Activated CD8-positive, alpha-beta memory T cell treated with anti-CD3 and anti-CD28 coated beads, Interleukin-2, amount 10 ng/mL, durations not matched to agents 7 days and 5 days (primary cell): ENCODE results near the gene PGBD5. TPM values are rescaled to one million over a fixed set of nuclear protein-coding genes. Genes with fewer than 3 reads are reported as not detected.

Source experiments
- ATAC-seq: fragments of 150-1000 bp; cut with Tn5 transposase; one replicate; pipeline ENCODE4 v1.10.0; 2021; ENCODE audit warnings: moderate library complexity
- CTCF ChIA-PET: fragments of 350-600 bp; sonication (Branson Sonifier 250); formaldehyde crosslinking; loops from one replicate; lab custom pipeline; 2021; ENCODE audit warnings: antibody characterized with exemption; lab: Charles Lee
- DNase-seq: peaks from one replicate; pipeline ENCODE4 v3.0.0-alpha.2; 2020
- H3K27ac Mint-ChIP-seq: one replicate; pipeline ENCODE4 v1.8.0; 2021; ENCODE audit warnings: mild to moderate bottlenecking, mixed read lengths
- H3K27me3 Mint-ChIP-seq: one replicate; pipeline ENCODE4 v1.8.0; 2021; ENCODE audit warnings: mixed read lengths
- H3K36me3 Mint-ChIP-seq: one replicate; pipeline ENCODE4 v1.8.0; 2021; ENCODE audit warnings: mild to moderate bottlenecking, mixed read lengths
- H3K4me1 Mint-ChIP-seq: one replicate; pipeline ENCODE4 v1.8.0; 2021; ENCODE audit warnings: mixed read lengths
- H3K4me3 Mint-ChIP-seq: one replicate; pipeline ENCODE4 v1.8.0; 2021; ENCODE audit warnings: mild to moderate bottlenecking, moderate library complexity, mixed read lengths
- H3K9me3 Mint-ChIP-seq: one replicate; pipeline ENCODE4 v1.8.0; 2022; ENCODE audit warnings: low read depth, mixed read lengths
- total RNA-seq, 2 experiments: library from RNA; stranded (reverse); gene quantifications; one replicate each; pipeline ENCODE4 v1.2.3, GENCODE V29; 2021

The PGBD5 gene
- total RNA-seq, 2 experiments from 2014 or later, result not detected

DNA sequence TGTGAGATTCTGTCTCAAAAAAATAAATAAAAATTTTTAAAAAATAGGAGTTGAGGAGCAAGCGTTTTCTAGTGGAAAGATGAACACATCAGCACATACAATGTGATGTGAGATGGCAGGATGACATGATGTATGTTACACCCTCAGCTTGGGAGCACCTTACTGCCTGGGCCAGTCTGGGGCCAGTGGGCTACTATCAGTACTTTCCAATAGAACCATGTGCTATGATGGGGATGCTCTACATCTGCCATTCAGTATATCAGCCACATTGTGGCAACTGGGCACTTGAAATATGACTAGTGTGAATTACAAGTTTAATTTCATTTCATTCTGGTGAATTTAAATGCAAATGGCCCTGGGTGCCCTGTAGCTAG, 156.0 kb downstream of the PGBD5 start:
- Mint-ChIP-seq H3K4me1 (peaks cover 33% of the 10 kb centered on the region), H3K9me3 (no peaks in the 10 kb centered on the region), H3K36me3 (peaks cover 5% of the 10 kb centered on the region), H3K27me3 (no peaks in the 10 kb centered on the region), H3K27ac (peak overlapping the region; percentile 64), H3K4me3 (no peak overlapping the region)
- CTCF ChIA-PET, result no interaction called here
- ATAC-seq, result peak; percentile 14
- no peak for DNase-seq

DNA sequence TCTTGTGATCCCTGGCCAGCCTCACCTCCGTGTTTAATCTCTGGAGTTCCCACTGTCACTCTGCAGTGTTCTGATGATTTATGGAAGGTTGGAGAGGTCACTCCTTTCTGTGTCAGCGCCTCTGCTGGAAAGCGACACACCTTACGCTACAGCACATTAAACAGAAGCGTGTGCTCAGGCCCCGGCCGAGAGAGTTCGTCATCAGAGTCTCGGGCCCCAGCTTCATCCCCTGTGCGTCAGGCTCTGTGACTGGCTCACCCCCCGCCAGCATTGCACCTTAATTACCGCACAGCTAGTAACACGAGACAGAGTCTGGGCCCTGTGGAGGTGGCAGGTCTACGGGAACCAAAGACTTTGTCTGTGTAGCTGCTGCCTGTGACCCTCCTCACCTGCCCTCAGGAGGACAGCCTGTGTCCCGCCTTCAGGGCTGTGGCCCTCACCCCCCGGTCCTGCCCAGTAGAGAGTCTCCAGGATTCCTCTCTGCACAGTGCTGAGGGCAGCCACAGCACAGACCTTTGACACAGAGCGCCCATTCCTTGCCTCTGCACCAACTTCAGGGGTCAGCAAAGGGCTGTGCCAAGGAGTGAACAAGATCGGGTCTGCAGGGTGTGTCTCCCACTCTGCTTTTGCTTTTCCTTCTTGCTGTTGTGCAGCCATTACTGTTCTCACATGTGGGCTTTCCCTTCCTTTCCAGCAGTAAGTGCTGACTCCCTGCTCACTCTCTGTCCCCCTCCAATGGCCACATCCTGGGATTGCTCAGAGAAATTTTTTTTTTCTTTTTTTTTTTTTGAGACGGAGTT, 157.6 kb downstream of the PGBD5 start:
- H3K4me3 Mint-ChIP-seq, result no peak overlapping the region
- H3K27ac Mint-ChIP-seq, result no peak overlapping the region
- H3K36me3 Mint-ChIP-seq, result peaks cover 3% of the 10 kb centered on the region
- DNase-seq (no peak), ATAC-seq (no peak)
- peaks cover 25% of the 10 kb centered on the region for H3K4me1 Mint-ChIP-seq
- no peaks in the 10 kb centered on the region for H3K27me3 Mint-ChIP-seq
- no peaks in the 10 kb centered on the region for H3K9me3 Mint-ChIP-seq
- CTCF ChIA-PET, result interaction anchor here (1.7 kb wide), 1 partner anchor 608 kb away, joined by 4 read pairs; no protein-coding TSS in a partner anchor

DNA sequence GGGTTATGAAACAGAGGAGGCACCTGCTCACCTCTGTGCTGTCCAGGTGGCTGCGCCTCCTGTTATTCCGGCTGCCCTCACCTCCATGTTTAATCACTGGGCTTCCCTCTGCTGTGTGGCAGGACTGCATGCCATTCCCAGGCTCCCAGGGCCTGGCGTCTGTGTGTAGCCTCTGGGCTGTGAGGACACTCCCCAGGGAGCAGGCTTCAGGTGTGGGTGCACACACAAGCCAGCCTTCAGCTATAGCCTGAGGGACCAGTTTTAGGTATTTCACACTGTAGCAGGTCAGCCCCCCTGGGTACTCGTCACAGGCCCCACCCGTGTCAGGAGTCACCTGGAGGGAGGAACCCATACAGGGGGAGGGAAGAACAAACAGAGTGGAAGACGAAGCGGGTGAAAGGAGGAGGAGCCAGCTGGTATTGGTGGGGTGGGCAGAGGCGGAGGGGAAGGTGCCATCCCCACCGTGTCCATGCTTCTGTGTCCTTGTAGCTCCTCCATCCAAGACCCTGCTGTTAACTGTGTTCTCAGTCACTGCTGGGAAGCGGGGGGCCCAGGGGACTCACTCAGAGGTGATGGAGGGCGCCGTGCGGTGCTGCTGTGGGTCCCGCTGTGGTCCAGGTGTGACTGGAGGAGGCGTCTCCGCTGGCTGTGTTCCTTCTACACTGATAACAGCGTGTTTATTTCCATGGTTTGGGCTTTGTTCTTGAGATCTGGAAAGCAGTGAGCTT, 158.6 kb downstream of the PGBD5 start:
- Mint-ChIP-seq H3K27ac (no peak overlapping the region), H3K4me3 (no peak overlapping the region), H3K27me3 (no peaks in the 10 kb centered on the region), H3K36me3 (peaks cover 3% of the 10 kb centered on the region), H3K9me3 (no peaks in the 10 kb centered on the region), H3K4me1 (peaks cover 19% of the 10 kb centered on the region)
- ATAC-seq (no peak), DNase-seq (no peak)
- CTCF ChIA-PET, result interaction anchor here (1.7 kb wide), 1 partner anchor 606 kb away, joined by 4 read pairs; no protein-coding TSS in a partner anchor

DNA sequence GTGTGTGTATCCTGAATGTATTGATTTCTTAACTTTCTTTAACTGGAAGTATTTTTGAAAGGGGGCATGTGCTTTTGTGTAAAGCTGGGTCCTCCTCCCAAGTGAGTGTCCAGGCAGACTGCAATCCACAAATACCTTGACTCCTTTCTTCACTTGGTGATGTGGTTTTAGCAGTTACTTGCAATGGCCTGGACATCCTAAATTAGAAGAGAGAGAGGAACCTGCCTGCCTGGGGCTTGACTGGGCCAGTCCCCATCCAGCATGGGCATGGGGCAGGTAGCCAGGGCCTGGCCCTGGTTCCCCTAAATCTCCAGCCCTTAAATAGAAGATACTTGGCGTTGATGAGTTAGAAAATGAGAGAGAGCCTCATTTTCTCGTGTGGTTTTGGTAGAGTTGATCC, 159.7 kb downstream of the PGBD5 start:
- CTCF ChIA-PET, result no interaction called here
- Mint-ChIP-seq H3K4me3 (no peak overlapping the region), H3K27me3 (no peaks in the 10 kb centered on the region), H3K4me1 (peaks cover 19% of the 10 kb centered on the region), H3K36me3 (peaks cover 3% of the 10 kb centered on the region), H3K27ac (no peak overlapping the region), H3K9me3 (no peaks in the 10 kb centered on the region)
- DNase-seq, result no peak
- no peak for ATAC-seq

DNA sequence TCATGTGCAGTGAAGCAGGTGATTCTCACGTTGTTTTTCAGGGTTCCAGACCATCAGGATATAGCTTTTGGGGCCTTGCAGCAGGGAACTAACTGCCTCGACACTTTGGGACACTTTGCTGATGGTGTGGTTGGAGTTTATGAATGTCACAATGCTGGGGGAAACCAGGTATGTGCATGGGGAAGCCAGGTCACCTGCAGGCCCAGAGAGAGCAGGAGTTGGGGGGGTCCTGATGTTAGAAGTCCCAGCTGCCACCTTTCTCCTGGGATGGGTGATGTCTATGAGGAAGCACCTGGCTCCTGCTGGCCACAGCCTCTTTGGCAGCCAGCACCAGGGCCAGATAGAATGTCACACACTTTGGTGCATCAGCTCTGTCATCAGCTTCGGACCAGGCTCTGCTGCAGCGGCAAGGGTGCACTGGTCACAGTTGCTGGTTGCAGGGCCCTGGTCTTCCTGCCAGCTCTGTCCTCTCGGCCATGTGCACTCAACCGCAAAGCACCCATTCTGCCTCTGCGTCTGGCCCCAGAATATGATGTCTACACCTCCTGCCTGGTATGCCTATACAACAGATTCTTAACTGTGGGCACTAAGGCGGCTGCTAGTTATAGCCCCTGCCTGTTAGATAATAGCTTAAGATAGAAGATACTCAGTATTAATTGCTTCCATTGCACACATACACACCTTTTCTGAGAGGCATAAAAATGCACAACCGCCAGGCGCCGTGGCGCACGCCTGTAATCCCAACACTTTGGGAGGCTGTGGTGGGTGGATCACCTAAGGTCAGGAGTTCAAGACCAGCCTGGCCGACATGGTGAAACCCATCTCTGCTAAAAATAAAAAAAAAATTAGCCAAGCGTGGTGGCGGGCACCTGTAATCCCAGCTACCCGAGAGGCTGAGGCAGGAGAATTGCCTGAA, 160.7 kb downstream of the PGBD5 start:
- no peaks in the 10 kb centered on the region for H3K27me3 Mint-ChIP-seq
- no peak overlapping the region for H3K27ac Mint-ChIP-seq
- no peak for DNase-seq
- H3K4me1 Mint-ChIP-seq, result peaks cover 9% of the 10 kb centered on the region
- ATAC-seq, result no peak
- H3K4me3 Mint-ChIP-seq, result no peak overlapping the region
- H3K9me3 Mint-ChIP-seq, result no peaks in the 10 kb centered on the region
- CTCF ChIA-PET, result interaction anchor here (0.8 kb wide), 1 partner anchor 57 kb away, joined by 3 read pairs; no protein-coding TSS in a partner anchor
- H3K36me3 Mint-ChIP-seq, result peaks cover 2% of the 10 kb centered on the region

Other genes starting within 250 kb of the PGBD5 start
- gene COG2, start 216.1 kb upstream of the PGBD5 start, total RNA-seq, result 10 to 100 TPM; 25.8 to 35.8 TPM